ENCODE results near the gene TNRC18.
"Not testable (repeated sequence)": the region's sequence is repeated elsewhere in the genome, so short reads cannot be mapped to it uniquely, and the experiment has no call there.

The TNRC18 gene

DNA sequence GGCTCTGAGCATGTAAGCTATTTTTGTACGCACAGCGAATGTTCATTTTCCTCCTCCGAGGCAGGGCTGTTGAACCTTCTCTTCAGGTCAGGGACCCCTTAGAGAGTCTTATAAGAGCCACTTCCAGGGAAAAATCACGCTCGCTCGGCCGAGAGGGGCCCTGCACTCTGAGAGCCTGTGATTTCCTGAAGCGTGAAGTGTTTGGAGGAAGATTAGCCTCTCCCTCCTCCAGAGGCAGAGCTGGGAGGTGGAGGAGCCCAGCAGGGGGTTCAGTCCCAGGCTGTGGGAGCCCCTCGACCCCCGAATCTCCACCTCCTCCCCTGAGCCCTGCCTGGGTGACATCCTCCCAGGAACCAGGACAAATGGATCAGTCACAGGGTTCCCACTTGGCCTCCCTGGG lies 160.6 kb downstream of the TNRC18 start:
- not testable (repeated sequence) for H3K4me3 ChIP-seq (ENCODE audit: low read length); DNase-seq (ENCODE audit: low read depth); H3K4me1 ChIP-seq (ENCODE audit: control insufficient read depth, insufficient read depth, low read length); H3K9ac ChIP-seq (ENCODE audit: low read length); H3K9me3 ChIP-seq (ENCODE audit: control insufficient read depth, low read length); H3K36me3 ChIP-seq (ENCODE audit: control insufficient read depth, insufficient read depth, low read length, severe bottlenecking)
- peaks cover 18% of the 10 kb centered on the region for H3K27me3 ChIP-seq (replicated peaks; ENCODE audit: control insufficient read depth, insufficient read depth, low read length)

GRCh38 chr7:5260530-5261068 lies 163.0 kb downstream of the TNRC18 start:
- not testable (repeated sequence) for H3K4me1 ChIP-seq (ENCODE audit: control insufficient read depth, insufficient read depth, low read length); DNase-seq (ENCODE audit: low read depth); H3K36me3 ChIP-seq (ENCODE audit: control insufficient read depth, insufficient read depth, low read length, severe bottlenecking); H3K9ac ChIP-seq (ENCODE audit: low read length); H3K4me3 ChIP-seq (ENCODE audit: low read length); H3K9me3 ChIP-seq (ENCODE audit: control insufficient read depth, low read length); H3K27me3 ChIP-seq (replicated peaks; ENCODE audit: control insufficient read depth, insufficient read depth, low read length)

All from adipocyte (in vitro differentiated cells).